Activated T-cell treated with anti-CD3 and anti-CD28 coated beads, Interleukin-2, amount 50 U/mL, for 24 hours (primary cell): ENCODE data around the gene ARSB.

ENCODE experiments used
- DNase-seq: peaks from one replicate; pipeline ENCODE4 v3.0.0-alpha.2; 2020
- H3K27ac Mint-ChIP-seq: 2 replicates; pipeline ENCODE4 v1.8.0; 2020; ENCODE audit warnings: mild to moderate bottlenecking, mixed read lengths
- H3K27me3 Mint-ChIP-seq: 2 replicates; pipeline ENCODE4 v1.8.0; 2020; ENCODE audit warnings: mixed read lengths
- H3K36me3 Mint-ChIP-seq: 2 replicates; pipeline ENCODE4 v1.8.0; 2020; ENCODE audit warnings: low read depth, mixed read lengths
- H3K4me1 Mint-ChIP-seq: 2 replicates; pipeline ENCODE4 v1.8.0; 2020; ENCODE audit warnings: low read depth, mixed read lengths
- H3K4me3 Mint-ChIP-seq: 2 replicates; pipeline ENCODE4 v1.8.0; 2020; ENCODE audit warnings: mild to moderate bottlenecking, moderate library complexity, mixed read lengths
- H3K9me3 Mint-ChIP-seq: 2 replicates; pipeline ENCODE4 v1.8.0; 2020; ENCODE audit warnings: mixed read lengths

Gene ARSB

DNA sequence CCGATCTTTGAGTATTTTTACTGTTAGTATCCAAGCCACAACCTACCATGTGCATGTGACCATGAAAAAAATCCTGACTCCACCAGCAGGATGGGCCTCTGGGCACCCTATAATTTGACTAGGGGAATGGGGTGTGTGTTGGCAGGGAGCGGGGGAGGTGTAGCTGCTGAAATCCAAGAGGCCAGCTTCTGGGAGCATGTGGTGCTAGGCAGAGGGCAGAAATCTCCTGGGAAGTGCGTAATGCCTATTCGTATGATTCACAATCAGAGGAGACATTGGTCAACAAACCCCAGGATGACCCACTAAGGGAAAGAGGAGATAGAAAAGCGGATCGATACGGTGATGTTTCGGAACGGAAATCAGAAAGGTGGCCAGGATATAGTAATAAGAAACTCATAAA is 149.9 kb downstream of the ARSB start:
- Mint-ChIP-seq H3K27me3 (no peaks in the 10 kb centered on the region), H3K4me3 (no peak overlapping the region), H3K4me1 (no peaks in the 10 kb centered on the region), H3K27ac (no peak overlapping the region), H3K36me3 (peaks cover 45% of the 10 kb centered on the region), H3K9me3 (no peaks in the 10 kb centered on the region)
- no peak for DNase-seq

- no peak overlapping the region for H3K4me3 Mint-ChIP-seq
- no peaks in the 10 kb centered on the region for H3K9me3 Mint-ChIP-seq
- H3K4me1 Mint-ChIP-seq = no peaks in the 10 kb centered on the region
- H3K27ac Mint-ChIP-seq = no peak overlapping the region
- H3K36me3 Mint-ChIP-seq = peaks cover 40% of the 10 kb centered on the region
- H3K27me3 Mint-ChIP-seq = no peaks in the 10 kb centered on the region
- DNase-seq = no peak
These were observed 151.8 kb downstream of the ARSB start for GRCh38 chr5:78833284-78833683.

DNA sequence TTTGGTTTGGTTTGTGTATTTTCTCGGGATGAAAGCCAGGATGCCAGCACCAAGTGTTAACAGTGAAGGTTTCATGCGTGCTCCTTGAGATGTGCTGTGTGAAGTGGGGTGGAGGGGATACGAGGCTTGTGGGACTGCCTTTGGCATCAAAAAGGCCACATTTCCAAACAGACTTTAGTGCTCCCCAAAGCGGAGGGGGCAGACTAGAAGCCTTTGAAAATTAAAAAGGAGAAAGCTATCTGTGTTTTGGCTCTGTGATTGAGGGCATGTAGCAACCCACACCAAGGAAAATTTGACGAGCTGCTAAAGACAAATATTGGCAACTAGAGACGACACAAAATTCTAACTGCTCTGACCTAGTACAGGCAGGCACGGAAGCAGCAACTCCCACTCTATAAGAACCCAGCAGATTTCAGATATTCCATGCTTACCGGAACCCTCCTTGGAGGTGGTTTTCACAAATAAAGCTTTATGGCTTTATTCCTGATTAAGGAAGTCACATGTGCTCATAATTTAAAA is 154.5 kb downstream of the ARSB start:
- H3K4me3 Mint-ChIP-seq = no peak overlapping the region

DNA sequence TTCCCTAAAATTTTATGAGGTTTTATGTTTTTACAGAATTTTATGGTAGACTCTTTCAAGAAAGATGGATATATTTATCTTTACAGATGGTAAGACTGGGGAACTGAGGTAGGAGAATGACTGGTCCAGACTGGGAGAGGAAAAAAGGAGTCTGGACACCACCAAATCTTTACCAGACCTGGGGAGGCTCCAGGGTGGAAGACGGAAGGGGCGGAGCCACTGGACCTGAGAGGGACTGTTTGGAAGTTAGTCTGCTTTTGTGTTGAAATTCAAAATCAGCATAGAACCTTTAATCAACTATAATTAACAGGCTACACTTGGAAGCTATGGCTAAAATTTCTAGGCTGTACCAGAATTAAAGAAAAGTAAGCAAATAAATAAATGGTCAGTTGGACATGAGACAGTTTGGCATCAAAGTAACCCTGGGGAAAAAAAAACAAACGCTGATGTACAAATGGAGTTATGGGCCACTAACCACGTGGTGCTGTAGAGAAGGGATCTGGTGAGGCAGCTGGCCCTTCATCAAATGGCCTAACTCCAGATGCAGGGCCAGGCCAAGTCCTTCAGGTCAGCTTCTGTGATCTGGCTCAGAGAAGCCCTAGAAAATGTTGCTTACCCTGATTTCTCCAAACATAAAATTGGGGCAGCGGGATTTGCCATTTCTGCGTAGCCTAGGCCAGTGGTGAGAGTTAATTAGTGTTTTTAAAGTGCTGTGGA is 155.1 kb downstream of the ARSB start:
- no peak for DNase-seq
- Mint-ChIP-seq H3K4me1 (no peaks in the 10 kb centered on the region), H3K27me3 (no peaks in the 10 kb centered on the region), H3K9me3 (no peaks in the 10 kb centered on the region), H3K4me3 (no peak overlapping the region), H3K27ac (no peak overlapping the region), H3K36me3 (peaks cover 17% of the 10 kb centered on the region)

More for the DNA sequence above, 154.5 kb downstream of the ARSB start:
- no peaks in the 10 kb centered on the region for H3K27me3 Mint-ChIP-seq
- peaks cover 22% of the 10 kb centered on the region for H3K36me3 Mint-ChIP-seq
- H3K4me1 Mint-ChIP-seq = no peaks in the 10 kb centered on the region
- H3K9me3 Mint-ChIP-seq = no peaks in the 10 kb centered on the region
- no peak for DNase-seq
- H3K27ac Mint-ChIP-seq = no peak overlapping the region

DNA sequence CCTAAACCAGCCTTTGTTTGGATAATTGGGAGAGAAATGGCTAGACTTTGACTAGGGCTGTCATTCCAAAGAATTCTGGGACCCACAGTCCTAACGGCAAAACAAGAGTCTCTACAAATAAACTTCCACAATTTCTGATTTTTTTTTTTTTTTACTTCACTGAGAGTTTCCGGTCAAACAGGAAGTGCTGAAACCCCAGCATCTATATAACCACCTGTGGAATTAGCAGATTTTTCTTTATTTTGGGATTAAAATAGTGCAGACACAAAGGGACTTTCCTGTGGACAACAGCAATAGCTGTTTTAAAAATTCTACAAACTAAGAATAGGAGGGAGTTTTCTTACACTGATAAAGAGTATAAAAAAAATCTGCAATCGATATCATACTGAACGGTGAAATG is 157.4 kb downstream of the ARSB start:
- Mint-ChIP-seq H3K4me3 (no peak overlapping the region), H3K4me1 (no peaks in the 10 kb centered on the region), H3K27me3 (no peaks in the 10 kb centered on the region), H3K27ac (no peak overlapping the region), H3K9me3 (no peaks in the 10 kb centered on the region), H3K36me3 (peaks cover 19% of the 10 kb centered on the region)
- no peak for DNase-seq

DNA sequence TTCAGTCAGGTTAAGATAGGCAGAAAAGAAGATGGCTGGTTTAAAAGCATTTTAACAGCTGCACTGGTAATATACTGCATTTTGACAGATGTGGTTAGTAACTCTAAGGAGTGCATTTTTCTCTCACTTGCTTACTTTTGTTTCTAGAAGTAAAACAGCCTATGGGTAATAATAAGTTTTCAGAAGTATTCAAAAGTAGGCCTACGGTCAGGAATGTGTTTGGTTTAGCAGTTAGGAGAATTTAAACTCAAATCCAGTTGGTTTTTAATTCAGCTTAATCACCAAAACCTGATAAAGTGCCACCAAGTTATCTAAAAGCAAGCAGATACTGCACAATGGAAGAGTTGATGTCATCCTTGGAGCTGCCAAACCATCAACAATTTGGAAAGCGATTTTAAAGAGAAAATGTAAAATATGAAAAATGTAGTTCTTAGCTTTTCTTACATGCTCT is 160.3 kb downstream of the ARSB start:
- H3K27me3 Mint-ChIP-seq = no peaks in the 10 kb centered on the region
- H3K4me3 Mint-ChIP-seq = no peak overlapping the region
- peaks cover 11% of the 10 kb centered on the region for H3K36me3 Mint-ChIP-seq
- no peak overlapping the region for H3K27ac Mint-ChIP-seq
- no peaks in the 10 kb centered on the region for H3K9me3 Mint-ChIP-seq
- DNase-seq = no peak
- H3K4me1 Mint-ChIP-seq = no peaks in the 10 kb centered on the region

- Mint-ChIP-seq H3K27ac (no peak overlapping the region), H3K27me3 (no peaks in the 10 kb centered on the region), H3K36me3 (peaks cover 11% of the 10 kb centered on the region), H3K4me3 (no peak overlapping the region), H3K9me3 (no peaks in the 10 kb centered on the region), H3K4me1 (no peaks in the 10 kb centered on the region)
- no peak for DNase-seq
These were observed 161.9 kb downstream of the ARSB start for GRCh38 chr5:78823196-78823595.

DNA sequence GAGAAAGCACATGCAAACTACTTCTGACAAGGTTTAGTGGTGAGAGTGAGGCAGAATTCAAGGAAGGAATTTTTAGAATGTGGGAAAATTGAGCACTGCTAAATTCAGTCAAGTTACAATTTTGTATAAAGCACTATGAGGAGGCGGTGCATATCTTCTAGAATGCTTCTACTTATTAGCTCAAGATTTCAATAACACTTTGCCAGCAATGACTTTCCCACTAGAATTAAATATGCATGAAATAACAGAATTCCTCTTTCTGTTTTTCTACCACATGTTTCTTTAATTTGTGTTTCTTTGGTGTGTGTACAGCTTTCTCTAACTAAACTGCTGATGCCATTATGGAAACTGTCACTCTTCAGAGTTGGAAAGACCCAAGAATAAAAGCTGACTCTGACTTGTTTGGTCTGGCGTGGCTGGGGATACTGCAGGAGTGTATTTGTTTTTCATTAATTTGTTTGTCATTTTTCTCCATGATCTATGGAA is 163.5 kb downstream of the ARSB start:
- peaks cover 14% of the 10 kb centered on the region for H3K36me3 Mint-ChIP-seq
- no peaks in the 10 kb centered on the region for H3K27me3 Mint-ChIP-seq
- DNase-seq = no peak
- no peak overlapping the region for H3K4me3 Mint-ChIP-seq
- H3K4me1 Mint-ChIP-seq = no peaks in the 10 kb centered on the region
- H3K9me3 Mint-ChIP-seq = no peaks in the 10 kb centered on the region
- no peak overlapping the region for H3K27ac Mint-ChIP-seq

- no peaks in the 10 kb centered on the region for H3K27me3 Mint-ChIP-seq
- no peak overlapping the region for H3K27ac Mint-ChIP-seq
- no peak for DNase-seq
These were observed 165.4 kb downstream of the ARSB start for GRCh38 chr5:78819707-78820106.

DNA sequence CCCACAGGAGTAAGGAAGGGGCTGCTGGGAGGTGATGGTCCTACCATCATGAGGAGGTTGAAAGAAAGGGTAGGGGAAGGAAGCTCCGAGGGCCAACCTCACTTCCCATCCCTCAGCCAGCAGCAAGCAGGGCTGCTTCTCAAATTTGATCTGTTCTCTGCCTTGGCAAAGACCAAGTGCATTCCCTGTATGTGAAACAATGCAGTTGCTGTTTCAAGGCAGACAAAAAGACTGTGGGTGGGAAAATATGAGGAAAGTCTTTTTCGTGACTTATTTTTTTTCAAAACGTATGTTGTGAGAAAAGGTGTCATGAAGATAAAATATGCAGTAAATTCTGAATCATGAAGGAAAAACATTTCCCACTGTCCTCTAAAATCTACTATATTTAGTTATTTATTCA is 165.9 kb downstream of the ARSB start:
- no peaks in the 10 kb centered on the region for H3K27me3 Mint-ChIP-seq
- no peaks in the 10 kb centered on the region for H3K9me3 Mint-ChIP-seq
- no peaks in the 10 kb centered on the region for H3K4me1 Mint-ChIP-seq
- peaks cover 14% of the 10 kb centered on the region for H3K36me3 Mint-ChIP-seq
- H3K27ac Mint-ChIP-seq = no peak overlapping the region
- H3K4me3 Mint-ChIP-seq = no peak overlapping the region
- DNase-seq = no peak

More at GRCh38 chr5:78819707-78820106, 165.4 kb downstream of the ARSB start:
- peaks cover 14% of the 10 kb centered on the region for H3K36me3 Mint-ChIP-seq
- no peaks in the 10 kb centered on the region for H3K4me1 Mint-ChIP-seq
- no peak overlapping the region for H3K4me3 Mint-ChIP-seq
- H3K9me3 Mint-ChIP-seq = no peaks in the 10 kb centered on the region

DNA sequence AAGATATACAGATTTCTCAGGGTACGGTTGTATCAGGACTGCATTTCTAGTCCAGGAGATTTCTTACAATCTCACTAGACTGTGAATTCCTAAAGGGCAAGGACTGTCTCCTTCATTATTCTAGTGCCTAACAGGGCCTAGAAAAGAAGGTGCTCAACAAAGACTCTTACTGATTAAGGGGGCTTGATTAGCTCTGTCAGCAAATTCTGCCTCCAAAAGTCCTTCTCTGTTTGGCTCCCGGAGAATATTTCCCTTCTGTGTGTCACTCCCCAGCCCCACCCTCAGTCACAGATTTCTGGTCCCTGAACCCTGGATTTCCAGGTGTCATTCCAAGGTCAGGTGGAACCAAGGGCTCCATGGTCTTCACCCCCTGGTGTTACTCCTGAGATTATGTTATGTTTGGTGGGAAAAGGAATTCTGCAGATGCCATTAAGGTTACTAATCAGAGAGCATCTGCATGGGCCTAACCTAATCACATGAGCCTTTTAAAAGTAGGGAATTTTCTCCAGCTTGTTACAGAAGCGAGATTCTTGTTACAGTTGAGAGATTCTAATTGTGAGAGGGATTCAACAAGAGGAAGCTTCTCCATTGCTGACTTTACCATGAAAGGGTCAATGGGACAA is 168.9 kb downstream of the ARSB start:
- Mint-ChIP-seq H3K9me3 (no peaks in the 10 kb centered on the region), H3K27me3 (no peaks in the 10 kb centered on the region), H3K4me1 (no peaks in the 10 kb centered on the region), H3K4me3 (no peak overlapping the region), H3K27ac (no peak overlapping the region), H3K36me3 (peaks cover 7% of the 10 kb centered on the region)
- DNase-seq = no peak

- Mint-ChIP-seq H3K4me1 (no peaks in the 10 kb centered on the region), H3K4me3 (no peak overlapping the region), H3K9me3 (no peaks in the 10 kb centered on the region), H3K27ac (no peak overlapping the region), H3K36me3 (peaks cover 4% of the 10 kb centered on the region), H3K27me3 (no peaks in the 10 kb centered on the region)
- DNase-seq = no peak
These were observed 171.1 kb downstream of the ARSB start for GRCh38 chr5:78813906-78814530.

DNA sequence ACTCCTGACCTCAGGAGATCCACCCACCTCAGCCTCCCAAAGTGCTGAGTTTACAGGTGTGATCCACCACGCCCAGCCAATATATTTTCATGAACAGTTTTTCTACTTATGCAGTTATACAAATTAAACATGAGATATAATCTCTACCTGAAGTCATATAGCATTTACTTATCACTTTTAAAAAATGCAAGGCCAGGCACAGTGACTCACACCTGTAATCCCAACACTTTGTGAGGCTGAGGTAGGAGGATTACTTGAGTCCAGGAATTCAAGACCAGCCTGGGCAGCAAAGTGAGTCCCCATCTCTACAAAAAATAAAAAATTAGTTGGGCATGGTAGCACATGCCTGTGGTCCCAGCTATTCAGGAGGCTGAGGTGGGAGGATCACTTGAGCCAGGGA is 171.8 kb downstream of the ARSB start:
- peaks cover 5% of the 10 kb centered on the region for H3K36me3 Mint-ChIP-seq
- DNase-seq = no peak
- H3K9me3 Mint-ChIP-seq = no peaks in the 10 kb centered on the region
- no peaks in the 10 kb centered on the region for H3K27me3 Mint-ChIP-seq
- no peak overlapping the region for H3K27ac Mint-ChIP-seq
- H3K4me1 Mint-ChIP-seq = no peaks in the 10 kb centered on the region
- H3K4me3 Mint-ChIP-seq = no peak overlapping the region

DNA sequence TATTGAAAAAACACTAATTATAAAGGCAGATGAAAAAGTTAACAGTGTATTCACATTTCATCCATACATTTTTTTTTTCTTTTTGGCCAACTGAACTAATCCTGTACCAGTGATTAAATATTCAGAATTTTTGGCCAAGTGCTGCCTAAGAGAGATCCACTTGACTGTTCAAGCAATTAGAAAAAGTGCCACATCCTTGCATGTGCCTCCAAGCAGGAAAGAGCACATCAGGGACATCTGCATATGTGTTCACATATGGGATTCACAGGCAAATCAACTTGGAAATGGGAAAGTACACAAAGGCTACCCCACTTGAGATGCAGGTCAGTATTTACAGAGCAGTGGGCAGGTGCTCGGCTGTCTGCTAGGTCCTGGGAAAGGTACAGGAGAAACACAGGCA is 173.2 kb downstream of the ARSB start:
- Mint-ChIP-seq H3K4me1 (no peaks in the 10 kb centered on the region), H3K9me3 (no peaks in the 10 kb centered on the region), H3K27me3 (no peaks in the 10 kb centered on the region), H3K27ac (no peak overlapping the region), H3K4me3 (no peak overlapping the region), H3K36me3 (peaks cover 3% of the 10 kb centered on the region)
- no peak for DNase-seq
